Measurements from ENCODE around the gene RALGPS1.

RALGPS1 gene

DNA sequence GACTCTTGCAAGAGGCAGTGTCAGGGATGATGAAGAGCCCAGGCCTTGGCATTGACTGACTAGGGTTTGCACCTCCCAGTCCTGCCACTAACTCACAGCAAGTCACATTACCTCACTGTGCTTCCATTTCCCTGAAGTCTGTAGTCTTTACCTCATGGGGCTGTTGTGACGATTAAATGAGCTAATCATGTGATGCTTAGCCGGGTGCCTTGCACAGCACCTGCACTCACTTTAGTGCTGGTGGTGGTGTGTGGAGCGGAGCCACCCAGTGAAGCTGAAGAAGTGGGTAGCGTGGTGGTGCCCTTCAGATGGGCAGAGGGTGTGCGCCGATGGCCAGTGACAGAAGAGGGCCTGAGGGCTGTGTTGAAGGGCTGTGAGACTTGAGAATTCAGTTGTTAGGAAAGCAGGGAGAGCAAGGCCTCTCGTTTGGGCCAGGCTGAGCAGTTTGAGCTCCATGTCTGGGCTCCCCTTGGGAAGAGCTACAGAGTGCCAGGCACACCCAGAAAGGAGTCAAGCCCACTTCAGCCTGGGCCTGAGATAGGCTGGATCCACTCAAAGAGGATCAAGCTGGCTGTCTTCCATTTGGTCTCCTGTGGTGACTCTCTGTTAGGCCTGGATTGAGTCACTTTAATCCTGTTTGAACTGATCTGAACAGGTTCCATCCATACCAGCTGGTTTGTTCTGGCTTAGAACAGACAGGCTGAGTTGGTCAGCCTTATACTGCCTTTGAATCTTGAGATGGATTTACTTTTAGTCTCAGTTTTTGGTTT, 42.5 kb downstream of the RALGPS1 start:
- DNase-seq = peak; percentile 23

DNA sequence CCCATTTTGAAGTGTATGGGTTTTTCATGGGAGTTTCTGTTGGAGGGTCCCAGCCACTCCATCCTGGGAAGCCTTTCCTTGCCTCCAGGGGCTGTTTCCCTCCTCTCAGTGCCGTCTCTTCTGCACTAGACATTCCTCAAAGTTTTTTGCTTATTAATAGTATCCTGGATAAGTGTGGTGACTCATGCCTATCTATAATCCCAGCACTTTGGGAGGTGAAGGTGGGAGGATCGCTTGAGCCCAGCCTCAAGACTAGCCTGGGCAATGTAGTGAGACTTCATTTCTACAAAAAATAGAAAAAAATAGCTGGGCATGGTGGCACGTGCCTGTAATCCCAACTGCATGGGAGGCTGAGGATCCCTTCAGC, 43.1 kb downstream of the RALGPS1 start:
- no peak for DNase-seq

DNA sequence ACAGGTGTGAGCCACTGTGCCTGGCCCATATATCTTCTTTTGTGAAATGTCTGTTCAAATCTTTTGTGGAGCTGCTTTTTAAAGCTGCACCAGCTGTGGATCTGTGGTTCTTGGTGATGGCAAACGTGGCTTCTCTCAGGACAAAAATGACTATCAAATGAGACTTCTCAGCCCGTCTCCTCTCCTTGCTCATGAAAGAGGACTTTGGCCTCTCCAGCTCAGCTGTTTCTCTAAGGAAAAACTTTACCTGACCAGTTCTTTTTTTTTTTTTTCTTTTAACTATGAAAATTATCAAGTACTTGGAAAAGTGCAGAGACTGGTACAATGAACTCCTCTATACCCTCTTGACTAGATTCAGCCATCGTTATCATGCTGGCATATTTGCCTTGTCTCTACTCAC, 44.8 kb downstream of the RALGPS1 start:
- DNase-seq = no peak

GRCh38 chr9:126959917-126960316, 45.3 kb downstream of the RALGPS1 start:
- no peak for DNase-seq

GRCh38 chr9:126962336-126962735, 47.8 kb downstream of the RALGPS1 start:
- DNase-seq = no peak

GRCh38 chr9:126965077-126965476, 50.5 kb downstream of the RALGPS1 start:
- no peak for DNase-seq

DNA sequence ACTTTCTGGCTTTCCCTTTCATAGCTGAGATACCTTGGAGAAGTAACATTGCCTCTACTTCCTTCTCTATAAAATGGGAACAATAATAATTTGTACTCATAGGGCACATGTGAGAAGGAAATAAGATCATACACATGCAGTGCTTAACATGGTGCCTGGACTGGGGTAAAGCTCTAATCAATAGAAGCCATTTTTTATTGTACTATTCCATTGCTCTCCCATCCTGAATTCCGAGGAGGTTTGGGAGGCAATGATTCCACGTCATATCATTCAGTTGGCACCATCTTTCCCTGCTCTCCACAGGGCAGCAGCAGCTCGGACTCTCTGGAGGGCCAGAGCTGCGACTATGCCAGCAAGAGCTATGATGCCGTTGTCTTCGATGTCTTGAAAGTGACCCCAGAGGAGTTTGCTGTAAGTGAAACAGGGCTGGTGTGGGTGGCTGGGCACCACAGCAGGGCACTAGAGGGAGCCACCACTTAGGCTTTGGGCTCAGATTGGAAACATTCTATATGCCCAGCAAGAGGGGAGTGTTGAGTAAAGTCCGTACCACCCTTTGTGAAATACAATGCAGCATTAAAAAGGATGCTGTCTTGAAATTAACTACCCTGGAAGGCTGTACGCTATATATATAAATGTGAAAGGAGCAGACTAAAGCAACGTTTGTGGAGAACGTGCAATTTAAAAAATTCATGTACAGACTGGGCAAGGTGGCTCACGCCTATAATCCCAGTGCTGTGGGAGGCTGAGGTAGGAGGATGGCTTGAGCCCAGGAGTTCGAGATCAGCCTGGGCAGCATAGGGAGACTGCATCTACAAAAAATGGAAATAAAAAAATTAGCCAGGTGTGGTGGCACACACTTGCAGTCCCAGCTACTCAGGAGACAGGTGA, 51.2 kb downstream of the RALGPS1 start:
- DNase-seq = peak; percentile 26

- no peak for DNase-seq
Measured at GRCh38 chr9:126971261-126971660, 56.7 kb downstream of the RALGPS1 start.

- no peak for DNase-seq
Measured at GRCh38 chr9:126973651-126974529, 59.3 kb downstream of the RALGPS1 start.

DNA sequence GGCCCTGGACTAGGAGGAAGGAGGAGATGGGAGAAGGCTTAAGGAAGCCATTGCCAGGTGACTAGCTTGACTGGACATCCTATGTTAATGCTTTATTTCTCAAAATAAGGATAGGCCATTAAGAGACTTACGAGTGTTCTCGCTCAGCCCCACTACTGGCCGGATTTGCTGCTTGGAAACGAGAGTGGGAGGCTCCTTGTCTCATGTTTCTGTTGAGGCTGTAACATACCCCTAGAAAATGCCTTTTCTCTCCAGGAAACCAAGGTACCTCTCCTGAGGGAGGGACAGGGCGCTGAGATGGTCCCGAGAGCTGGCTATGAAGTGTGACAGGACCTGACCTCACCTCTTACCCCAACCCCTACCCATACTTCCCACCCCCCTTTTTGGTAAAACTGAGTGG, 60.0 kb downstream of the RALGPS1 start:
- no peak for DNase-seq

DNA sequence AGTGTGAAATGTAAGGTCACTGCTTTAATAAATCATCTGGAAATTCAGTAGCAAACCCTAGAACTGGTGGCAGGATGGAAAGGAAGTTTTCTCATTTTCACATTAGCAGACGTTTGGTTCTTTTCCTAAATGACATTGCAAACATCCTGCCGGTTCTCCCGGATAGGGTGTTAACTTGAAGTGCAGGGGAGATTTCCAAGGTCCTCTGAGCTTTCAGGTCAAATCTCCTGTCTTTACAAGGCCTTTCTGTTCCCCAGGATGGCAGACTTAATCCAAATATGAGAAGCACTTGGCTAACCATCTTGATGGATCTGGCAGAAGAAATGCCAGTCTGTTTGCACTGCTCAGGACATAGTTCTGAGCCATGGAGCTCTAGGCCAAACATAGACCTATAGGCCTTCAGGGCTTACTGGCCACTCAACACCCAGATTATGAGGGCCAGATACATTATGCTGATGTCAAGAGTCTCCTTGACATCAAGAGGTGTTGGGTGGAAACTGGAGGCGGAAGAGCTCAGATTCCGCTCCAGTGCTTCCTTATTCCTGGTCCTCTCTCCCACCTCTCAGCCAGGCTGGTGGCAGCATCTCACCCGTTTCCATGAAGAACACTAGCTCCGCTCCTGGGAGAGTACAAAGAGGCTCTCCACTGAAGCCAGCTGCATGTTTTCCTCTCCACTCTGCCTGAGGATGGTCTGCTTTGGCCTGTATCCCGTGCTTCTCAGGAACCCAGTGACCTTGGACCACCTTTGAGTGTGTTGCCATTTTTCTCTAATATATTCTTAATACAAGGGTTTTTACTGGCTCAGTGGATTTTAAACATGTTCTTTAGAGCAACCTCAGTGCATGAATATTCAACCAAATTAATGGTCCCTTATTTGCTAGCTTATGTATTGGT, 61.0 kb downstream of the RALGPS1 start:
- no peak for DNase-seq

DNA sequence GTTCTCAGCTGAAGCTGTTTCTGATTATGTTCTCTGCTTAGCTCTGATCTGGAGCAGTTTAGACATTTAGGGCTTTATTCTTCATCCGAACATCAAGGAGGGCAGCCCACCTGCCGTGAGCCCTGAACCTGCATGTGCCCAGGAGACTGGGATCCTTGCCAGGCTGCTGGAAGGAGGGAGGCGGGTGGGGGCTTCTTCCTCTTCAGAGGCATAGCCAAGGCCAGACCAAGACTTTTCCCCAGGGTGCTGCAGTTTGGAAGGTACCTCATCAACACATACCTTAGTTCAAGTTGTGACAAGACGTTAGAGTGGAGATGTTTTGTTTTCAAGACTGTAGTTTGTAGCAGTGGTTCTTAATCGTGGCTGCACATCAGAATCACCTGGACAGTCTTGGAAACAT, 64.9 kb downstream of the RALGPS1 start:
- peak; percentile 53 for DNase-seq

GRCh38 chr9:126980231-126980630, 65.6 kb downstream of the RALGPS1 start:
- DNase-seq = no peak

DNA sequence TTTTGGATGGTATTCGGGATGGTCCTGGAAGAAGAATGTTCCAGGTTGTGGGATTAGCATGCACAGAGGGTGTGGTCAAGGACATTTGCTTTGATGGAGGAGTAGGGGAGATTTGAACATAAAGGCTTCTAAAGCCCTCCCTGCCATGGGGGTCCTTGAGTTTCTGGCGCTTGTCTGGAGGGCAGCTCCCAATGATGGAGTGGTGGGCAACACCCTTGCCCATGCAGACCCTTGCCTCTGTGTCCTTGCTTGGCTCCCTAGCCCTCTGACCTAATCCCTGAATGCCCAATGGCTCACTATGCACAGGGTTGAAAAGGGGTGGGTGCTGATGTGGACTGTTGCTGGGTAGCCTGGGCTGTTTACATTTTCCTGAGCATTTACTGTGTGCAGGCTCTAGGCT, 66.6 kb downstream of the RALGPS1 start:
- no peak for DNase-seq

DNA sequence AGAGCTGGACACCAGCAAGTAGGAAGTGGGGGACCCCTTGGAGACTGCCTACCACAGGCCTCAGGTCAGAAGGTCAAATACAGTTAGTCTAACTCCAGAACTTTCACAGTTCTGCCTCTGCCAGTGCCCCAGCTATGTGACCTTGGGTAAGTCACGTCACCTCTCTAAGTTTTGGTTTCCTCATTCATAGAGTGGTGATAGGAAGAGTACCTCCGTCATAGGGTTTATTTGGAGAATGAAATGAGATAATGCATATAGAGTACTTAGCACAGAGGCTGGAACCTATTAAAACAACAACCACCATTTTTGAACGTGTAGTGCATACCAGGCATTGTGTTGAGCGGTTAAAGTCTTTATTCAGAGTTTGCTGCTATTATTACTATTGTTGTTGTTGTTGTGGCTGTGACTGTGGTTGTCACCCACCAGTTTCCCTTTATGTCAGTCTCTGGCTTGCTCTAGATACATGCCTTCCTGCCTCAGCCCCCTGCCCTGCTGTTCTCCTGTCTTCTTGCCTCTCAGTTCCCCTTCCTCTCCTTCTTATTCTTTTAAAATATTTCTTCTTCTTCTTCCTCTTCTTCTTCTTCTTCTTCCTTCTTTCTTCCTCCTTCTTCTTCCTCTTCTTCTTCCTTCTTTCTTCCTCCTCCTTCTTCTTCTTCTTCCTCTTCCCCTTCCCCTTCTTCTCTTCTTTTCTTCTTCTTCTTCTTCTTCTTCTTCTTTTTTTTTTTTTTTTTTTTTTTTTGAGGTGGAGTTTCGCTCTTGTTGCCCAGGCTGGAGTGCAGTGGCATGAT, 67.8 kb downstream of the RALGPS1 start:
- no peak for DNase-seq

GRCh38 chr9:126983767-126984166, 69.2 kb downstream of the RALGPS1 start:
- DNase-seq = no peak

- no peak for DNase-seq
Measured at GRCh38 chr9:126984969-126985368, 70.4 kb downstream of the RALGPS1 start.

DNA sequence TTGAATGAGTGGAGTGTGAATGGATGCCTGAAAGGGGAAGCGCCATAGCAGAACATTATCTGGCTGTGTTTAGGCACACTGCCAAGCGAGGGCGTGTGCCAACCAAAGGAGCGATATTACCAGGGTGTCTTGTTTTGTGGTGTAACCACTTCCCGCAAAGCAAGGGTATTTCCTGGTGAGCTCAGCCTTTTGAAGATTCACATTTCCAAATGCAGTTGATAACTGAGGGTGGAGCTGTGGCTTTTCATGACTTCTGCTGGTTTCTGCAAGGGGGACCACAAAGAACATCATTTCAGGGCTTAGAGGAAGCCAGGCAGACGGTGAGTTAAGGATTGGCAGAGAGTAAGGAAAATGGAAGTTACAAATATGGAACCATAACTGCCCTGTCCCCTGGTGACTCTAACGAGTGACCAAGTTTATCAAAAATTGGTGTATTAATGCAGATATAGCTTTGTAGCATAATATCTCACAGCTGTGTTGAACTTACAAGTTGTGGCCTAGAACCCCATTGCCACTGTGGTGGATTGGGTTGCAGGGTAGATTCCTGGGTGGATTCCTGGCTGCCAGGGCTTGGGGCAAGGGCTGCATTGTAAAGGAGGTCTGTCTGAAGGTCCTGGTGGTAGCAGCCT, 71.4 kb downstream of the RALGPS1 start:
- DNase-seq = peak; percentile 85

DNA sequence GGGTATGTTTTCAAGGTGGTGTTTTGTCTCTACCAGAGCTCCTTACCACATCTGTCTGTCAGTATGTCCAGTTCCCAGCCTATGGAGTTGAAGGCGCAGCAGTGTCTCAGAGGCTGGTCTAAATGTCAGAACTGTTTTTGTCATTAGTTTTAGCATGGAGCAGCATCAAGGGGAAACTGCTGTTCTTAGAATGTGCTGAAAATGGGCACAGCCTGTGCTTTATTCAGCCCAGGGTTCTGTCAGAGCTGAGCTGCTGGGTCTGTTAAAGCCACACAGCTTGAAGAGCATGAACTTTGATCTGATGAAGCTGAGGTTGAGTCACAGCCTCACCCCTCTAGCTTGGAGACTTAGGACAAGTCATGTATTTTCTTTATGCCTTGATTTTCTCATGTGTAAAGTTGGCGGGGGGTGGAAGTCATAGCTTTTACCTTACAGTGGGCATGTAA, 71.9 kb downstream of the RALGPS1 start:
- DNase-seq = no peak

GRCh38 chr9:126988857-126989256, 74.3 kb downstream of the RALGPS1 start:
- no peak for DNase-seq

All from COR-L47 (cell line).